HG03558 (cell line): Measurements from ENCODE around the gene SPAST.
"Not testable (repeated sequence)": the region's sequence is repeated elsewhere in the genome, so short reads cannot be mapped to it uniquely, and the experiment has no call there.

Source experiments
- ATAC-seq: cut with Tn5 transposase; IDR thresholded peaks from one replicate; pipeline ENCODE4 v1.9.1; 2021; ENCODE audit warnings: moderate number of reproducible peaks; ENCODE audit not compliant: unreplicated experiment; ENCODE audit errors: extremely low read depth

SPAST gene, protein sequence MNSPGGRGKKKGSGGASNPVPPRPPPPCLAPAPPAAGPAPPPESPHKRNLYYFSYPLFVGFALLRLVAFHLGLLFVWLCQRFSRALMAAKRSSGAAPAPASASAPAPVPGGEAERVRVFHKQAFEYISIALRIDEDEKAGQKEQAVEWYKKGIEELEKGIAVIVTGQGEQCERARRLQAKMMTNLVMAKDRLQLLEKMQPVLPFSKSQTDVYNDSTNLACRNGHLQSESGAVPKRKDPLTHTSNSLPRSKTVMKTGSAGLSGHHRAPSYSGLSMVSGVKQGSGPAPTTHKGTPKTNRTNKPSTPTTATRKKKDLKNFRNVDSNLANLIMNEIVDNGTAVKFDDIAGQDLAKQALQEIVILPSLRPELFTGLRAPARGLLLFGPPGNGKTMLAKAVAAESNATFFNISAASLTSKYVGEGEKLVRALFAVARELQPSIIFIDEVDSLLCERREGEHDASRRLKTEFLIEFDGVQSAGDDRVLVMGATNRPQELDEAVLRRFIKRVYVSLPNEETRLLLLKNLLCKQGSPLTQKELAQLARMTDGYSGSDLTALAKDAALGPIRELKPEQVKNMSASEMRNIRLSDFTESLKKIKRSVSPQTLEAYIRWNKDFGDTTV

DNA sequence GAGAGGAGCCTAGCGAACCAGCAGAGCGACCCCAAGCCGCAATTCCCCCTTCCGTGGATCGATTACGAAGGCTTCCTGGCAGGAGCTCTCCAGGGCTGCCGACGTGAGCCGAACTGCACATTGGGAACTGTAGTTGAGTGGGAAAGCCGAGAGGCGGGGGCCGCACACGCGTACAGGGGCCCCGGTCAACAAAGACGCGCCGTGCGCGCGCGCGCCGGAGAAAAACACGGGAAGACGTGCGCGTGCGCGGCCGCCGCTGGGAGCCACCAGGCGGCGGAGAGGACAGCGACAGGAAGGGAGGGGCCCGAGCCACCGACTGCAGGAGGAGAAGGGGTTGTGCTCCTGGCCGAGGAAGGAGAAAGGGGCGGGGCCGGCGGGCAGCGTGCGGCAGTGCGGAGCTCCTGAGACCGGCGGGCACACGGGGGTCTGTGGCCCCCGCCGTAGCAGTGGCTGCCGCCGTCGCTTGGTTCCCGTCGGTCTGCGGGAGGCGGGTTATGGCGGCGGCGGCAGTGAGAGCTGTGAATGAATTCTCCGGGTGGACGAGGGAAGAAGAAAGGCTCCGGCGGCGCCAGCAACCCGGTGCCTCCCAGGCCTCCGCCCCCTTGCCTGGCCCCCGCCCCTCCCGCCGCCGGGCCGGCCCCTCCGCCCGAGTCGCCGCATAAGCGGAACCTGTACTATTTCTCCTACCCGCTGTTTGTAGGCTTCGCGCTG is at the start of gene SPAST:
SPAST (plus strand) TSS at position 247 of the 711 bp plus-strand sequence; CDS start at position 523, 276 bp downstream.
- ATAC-seq: peak; percentile 83

DNA sequence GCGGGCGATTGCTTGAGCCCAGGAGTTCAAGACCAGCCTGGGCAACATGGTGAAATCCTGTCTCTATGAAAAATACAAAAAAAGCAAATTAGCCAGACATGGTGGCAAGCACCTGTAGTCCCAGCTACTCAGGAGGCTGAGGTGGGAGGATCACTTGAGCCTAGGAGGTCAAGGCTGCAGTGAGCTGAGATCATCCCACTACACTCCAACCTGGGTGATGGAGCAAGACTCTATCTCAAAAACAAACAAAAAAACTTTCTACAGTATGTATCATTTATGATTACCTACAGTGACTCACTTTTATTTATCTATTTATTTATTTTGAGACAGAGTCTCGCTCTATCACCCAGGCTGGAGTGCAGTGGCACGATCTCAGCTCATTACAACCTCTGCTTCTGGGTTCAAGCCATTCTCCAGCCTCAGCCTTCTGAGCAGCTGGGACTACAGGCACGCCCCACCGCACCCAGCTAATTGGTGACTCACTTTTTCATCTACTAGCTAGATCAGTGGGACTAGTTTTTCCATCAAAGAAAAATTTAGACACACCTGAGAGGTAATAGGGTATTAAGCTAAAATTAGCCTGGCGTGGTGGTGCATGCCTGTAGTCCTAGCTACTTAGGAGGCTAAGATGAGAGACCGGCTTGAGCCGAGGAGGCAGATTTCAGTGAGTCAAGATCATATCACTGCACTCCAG is 44.4 kb upstream of the SPAST start:
- not testable (repeated sequence) for ATAC-seq

DNA sequence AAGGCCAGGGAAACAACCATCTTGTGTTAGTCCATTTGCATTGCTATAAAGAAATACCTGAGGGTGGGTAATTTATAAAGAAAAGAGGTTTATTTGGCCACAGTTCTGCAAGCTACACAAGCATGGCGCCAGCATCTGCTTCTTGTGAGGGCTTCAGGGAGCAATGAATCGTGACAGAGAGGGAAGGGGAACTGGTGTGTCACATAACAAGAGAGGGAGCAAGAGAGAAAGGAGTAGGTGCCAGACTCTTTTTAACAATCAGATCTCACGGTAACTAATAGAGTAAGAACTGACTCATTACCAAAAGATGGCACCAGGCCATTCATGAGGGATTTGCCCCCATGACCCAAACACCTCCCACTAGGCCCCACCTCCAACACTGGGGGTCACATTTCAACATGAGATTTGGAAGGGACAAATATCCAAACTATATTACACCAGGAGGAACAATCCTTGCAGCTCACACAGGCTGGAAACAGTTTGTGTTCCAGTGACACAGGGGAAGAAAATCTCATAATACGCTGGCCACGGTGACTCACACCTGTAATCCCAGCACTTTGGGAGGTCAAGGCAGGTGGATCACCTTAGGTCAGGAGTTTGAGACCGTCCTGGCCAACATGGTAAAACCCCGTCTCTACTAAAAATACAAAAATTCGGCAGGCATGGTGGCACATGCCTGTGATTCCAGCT is 29.0 kb upstream of the SPAST start:
- ATAC-seq: not testable (repeated sequence)

DNA sequence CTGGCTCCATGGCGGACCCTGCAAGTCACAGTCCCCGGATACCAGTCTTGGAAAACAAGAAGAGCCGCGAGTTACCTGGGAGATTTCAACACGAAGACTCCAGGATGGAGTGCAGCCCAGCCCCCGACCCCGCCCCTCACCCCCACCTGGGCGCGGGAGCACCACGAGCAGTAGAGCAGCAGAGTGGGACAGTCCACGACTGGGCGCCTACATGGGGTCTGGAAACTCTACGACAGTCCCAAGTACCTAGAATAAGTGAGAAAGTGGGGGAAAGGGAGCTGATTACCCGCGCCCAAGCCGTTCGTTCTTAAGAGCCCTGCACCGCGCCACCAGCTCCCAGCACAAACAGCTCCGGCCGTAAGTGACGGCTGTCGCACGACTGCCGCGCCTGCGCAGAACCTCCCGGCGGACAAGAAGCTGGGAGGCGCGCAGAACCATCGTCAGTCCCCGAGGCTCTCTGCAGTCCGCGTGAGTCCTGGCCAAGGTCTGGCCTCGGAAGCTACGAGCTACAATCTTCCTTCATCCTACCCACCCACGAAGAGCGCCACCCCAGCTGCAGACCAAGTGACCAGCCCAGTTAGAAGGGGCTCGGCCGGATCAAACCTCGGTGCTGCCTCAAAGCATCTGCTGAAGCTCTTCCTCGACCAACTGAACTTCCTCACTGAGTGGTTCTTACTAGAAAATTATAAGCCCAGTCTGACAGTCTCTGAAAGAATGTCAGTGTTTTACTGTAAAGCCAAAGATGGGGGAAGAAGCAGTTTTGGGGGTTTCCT is 23.7 kb upstream of the SPAST start, which contains the start of gene DPY30:
DPY30 (minus strand) TSS at position 359 of the 773 bp plus-strand sequence; CDS start at position 10, 349 bp downstream.
- ATAC-seq: peak; percentile 83

DNA sequence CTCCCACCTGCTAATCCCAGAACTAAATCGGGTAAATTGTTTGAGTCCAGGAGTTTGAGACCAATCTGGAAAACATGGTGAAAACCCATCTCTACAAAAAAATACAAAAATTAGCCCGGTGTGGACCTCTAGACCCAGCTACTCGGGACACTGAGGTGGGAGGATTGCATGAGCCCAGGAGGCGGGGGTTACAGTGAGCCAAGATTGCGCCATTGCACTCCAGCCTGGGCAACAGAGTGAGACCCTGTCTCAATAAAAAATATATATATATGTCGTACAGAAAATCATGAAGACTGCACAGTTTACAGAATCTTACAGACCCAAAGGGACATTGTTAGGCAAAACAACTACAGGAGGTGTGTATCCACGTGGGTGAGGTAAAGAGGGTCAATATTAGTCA is 19.8 kb upstream of the SPAST start:
- ATAC-seq: no peak

DNA sequence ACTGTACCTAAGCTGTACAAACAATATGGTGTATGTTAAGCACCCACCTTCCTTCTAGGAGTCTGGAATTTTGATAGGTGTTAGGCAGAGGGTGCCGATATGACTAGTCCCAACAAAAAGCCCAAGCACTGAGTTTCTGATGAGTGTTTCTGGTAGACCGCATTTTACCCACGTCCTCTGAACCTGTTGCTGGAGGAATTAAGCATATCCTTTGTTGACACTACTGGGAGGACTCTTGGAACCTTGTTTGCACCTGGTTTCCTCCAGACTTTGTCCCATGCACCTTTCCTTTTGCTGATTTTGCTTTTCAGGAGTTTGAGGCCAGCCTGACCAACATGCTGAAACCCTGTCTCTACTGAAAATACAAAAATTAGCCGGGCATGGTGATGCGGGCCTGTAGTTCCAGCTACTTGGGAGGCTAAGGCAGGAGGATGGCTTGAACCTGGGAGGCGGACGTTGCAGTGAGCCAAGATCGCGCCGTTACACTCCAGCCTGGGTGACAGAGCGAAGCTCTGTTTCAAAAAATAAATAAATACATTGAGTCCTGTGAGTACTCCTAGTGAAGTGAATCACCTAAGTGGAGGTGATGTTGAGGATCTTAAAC is 11.4 kb upstream of the SPAST start:
- ATAC-seq: no peak

DNA sequence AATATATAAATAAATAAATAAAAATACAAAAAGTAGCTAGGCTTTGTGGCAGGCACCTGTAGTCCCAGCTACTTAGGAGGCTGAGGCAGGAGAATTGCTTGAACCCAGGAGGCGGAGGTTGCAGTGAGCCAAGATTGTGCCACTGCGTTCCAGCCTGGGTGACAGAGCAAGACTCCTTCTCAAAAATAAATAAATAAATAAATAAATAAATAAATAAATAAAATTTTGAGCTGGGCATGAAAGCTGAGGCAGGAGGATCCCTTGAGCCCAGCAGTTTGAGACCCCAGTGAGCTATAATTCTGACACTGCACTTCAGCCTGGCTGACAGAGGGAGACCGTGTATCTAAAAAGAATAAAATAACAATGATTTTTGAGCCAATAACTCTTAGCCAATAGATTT is 8.8 kb upstream of the SPAST start:
- ATAC-seq: not testable (repeated sequence)

DNA sequence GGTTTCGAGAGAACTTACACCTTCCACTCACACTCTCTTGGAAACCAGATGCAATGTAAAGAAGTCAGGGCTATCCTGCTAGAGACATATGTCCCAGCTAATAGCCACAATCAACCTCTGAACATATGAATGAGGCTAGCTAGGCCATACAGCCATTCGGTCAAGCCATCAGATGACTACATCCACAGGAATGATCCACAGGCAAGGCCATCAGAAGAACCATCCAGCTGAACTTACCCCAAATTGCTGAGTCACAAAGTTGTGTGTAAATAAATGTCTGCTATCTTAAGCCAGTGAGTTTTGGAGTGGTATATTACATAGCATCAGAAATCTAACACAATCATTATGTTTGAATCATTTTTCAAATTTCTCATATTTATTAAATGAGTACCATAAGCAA is 5.2 kb upstream of the SPAST start:
- ATAC-seq: no peak

DNA sequence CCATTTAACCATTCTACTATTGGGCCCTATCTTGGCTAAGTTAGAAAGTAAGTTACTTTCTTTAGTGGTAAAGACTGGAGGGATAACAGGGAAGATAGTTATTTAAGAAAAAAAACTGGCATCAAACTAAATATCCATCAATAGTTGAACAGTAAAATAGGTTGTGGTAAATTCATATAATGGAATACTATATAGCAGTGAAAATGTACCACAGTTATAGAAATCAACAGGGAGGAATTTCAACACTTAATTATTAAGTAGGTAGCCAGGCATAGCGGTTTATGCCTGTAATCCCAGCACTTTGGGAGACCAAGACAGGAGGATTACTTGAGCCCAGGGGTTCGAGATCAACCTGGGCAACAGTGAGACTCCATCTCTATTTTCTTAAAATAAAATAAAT is 3.1 kb upstream of the SPAST start:
- ATAC-seq: no peak

DNA sequence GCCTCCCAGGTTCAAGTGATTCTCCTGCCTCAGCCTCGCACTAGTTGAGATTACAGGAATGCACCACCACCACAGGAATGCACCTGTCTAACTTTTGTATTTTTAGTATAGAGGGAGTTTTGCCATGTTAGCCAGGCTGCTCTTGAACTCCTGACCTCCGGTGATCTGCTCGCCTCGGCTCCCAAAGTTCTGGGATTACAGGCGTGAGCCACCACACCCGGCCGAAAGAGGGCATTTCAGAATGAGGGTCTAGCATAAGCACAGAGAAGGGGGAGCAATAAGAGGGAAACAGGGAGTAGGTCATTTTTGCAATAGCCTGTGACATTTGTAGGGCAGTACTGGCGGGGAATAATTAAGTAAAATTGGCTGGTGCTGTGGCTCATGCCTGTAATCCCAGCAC is 1.9 kb upstream of the SPAST start:
- ATAC-seq: no peak

DNA sequence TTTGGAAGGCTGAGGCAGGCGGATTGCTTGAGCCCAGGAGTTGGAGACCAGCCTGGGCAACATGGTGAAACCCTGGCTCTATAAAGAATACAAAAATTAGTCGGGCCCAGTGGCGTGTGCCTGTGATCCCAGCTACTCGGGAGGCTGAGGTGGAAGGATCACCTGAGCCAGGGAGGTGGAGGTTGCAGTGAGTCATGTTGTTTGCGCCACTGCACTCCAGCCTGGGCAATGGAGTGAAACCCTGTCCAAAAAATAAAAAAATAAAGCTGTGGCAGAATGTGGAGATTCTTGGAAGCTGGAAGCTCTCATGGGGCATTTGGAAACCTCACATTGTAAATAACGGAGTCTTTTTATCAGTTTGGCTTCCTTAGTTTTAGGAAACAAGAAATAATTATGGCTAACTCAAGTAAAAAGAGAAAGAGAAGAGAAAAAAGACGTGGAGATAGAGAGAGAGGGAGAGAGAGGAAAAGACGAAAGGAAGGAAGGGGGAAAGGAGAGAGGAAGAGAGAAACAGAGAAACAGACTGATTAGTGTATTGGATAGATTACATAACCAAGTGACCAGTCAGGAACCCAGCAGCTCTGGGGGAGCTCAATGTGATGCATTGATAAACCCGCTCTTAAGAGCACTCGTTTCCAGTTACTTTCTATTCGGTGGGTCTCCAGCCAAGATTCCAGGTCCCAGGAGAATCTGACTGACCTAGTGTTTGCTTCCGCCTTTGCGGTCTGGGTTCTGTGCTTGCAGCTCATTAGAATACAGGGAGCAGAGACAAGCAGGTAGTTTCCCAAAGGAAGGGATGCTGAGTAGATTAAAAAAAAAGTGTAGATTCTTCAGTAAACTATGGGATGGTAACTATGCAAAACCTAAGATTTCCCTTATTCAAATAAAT is 1.1 kb upstream of the SPAST start:
- no peak for ATAC-seq

DNA sequence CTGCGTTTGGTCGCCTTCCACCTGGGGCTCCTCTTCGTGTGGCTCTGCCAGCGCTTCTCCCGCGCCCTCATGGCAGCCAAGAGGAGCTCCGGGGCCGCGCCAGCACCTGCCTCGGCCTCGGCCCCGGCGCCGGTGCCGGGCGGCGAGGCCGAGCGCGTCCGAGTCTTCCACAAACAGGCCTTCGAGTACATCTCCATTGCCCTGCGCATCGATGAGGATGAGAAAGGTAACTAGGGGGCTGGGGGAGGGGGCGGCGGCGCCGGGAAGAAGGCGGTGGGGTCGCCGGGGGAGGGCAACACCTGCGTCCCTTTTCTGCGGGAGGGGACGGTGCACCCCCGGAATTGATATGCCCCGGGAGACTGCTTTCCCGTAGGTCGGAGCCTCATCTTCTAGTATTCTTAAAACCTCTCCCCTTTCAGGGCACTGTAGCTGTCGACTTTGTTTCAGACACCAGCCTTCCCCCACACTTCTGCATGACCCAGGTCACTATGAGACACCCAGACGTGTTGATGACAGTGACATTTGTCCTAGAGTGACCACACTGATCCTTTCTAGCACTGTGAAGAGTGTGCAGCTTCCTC is 755 bp downstream of the SPAST start:
- no peak for ATAC-seq

DNA sequence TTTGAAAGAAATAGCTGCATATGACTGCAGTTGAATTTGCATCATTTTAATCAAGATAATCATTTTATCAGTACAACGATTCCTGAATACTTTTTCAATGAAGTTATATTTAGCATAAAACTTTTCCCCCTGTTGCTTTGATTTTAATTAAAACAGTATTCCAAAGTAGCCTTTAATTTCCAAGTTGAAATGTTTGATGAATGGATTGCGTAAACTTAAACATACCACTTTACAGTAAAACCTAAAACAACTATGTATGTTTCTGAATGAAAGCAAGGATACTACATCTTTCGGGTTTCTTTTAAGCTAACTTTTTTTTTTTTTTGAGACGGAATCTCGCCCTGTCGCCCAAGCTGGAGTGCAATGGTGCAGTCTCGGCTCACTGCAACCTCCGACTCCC is 1.4 kb downstream of the SPAST start:
- no peak for ATAC-seq

DNA sequence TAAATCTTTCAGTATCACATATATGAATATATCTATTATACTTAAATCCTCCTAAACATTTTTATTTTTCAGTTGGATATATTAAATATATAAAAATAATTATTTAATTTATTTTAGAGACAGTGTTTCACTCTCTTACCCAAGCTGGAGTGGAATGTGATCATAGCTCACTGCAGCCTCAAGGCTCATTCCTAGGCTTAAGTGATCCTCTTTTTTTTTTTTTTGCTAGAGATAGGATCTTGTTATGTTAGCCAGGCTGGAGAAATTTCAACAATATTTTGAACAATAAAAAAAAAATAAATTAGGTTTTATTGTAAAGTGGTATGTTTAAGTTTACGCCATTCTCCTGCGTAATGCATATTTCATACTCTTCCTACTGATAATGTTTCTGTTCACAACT is 4.2 kb downstream of the SPAST start:
- no peak for ATAC-seq

DNA sequence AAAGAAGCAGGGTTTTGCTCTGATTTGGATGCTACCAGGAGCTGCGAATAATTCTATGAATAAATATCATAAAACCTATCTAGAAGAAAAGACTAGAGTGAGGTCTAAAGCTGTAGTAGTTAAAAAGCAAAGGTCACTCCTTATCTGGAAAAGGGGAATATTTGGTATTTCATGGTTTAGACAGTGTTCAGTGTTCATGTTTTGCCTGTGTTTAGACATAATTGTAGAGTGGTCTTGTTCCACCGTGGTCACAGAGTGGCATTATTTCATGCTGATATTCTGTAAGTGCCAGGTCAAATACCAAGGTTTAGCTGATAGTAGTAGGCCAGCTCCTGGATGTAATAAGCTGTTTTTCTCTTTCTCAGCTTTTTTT is 10.8 kb downstream of the SPAST start:
- no peak for ATAC-seq

DNA sequence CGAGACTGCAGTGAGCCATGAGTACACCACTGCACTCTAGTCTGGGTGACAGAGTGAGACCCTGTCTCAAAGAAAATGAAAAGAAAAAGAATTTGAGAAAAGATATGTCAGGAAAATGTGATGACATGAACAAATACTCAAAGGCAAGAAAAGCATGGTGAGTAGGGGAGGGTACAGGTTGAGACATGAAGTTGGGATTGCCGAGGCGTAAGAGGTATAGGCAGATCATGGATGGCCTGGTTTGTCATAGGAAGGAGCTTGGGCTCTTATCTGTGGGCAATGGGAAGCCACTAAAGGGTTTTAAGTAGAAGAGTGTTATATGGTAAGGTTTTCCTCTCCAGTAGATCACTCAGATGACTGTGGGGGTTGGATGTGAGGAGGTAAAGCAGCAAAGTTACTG is 32.3 kb downstream of the SPAST start:
- no peak for ATAC-seq

DNA sequence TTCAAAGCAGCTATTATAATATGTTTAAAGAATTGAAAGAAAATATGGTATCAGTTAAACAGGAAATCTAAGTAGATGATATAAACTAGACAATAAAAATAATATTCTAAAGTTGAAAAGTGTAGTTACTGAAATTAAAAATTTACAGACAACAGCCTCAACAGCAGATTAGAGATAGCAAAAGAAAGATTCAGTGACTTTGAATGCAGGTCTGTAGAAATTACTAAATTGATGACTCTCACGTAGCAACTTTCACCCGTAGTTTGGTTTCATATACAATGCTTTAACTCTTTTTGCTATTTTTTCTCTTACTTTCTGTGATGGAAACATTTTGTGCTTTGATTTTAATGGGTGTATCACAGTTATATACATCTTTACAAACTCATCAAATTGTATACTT is 44.8 kb downstream of the SPAST start:
- ATAC-seq: no peak

DNA sequence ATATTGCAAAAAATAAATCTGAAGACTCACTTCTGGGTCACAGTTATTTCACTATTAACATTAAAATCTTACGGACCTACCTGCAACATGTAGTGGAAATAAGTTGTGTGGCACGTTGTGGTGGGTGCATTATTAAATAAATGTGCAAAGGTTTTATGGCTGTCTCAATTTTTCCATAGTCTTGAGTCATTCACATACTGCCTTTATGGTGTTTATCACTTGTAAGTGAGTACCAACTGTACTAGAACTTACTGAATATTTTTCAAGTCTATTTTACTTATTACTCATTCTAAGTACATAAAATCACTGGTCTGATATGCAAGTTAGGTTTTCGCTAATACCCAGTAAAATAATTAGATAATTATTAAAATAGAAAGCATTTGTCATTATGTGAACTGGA is 54.7 kb downstream of the SPAST start:
- no peak for ATAC-seq
